H1 (cell line): ENCODE data around the gene YAP1. TPM values are rescaled to one million over a fixed set of nuclear protein-coding genes. Genes with fewer than 3 reads are reported as not detected.

Source experiments
- HDAC2 ChIP-seq, 2 experiments: fragments of 300-600 bp in 1 of 2; sonication (generic) in 1 of 2; IDR thresholded peaks; 2 replicates each; pipeline ENCODE4 v1.6.1; 2011 to 2012; ENCODE audit warnings: low read depth in 2 of 2, low read length in 2 of 2, mild to moderate bottlenecking in 2 of 2, moderate library complexity in 2 of 2, borderline replicate concordance in 1 of 2, inconsistent platforms in 1 of 2
- JUN ChIP-seq: IDR thresholded peaks from 2 replicates; pipeline ENCODE4 v1.6.1; 2011; ENCODE audit warnings: low read depth, mild to moderate bottlenecking, improper control_type of control experiment, low read length
- JUND ChIP-seq: IDR thresholded peaks from 2 replicates; pipeline ENCODE4 v1.6.1; 2011; ENCODE audit warnings: mild to moderate bottlenecking, improper control_type of control experiment, low read length
- PHF8 ChIP-seq: fragments of 200-600 bp; sonication (generic); conservative IDR thresholded peaks from 2 replicates; pipeline ENCODE4 v1.7.1; 2012; ENCODE audit warnings: low read depth, mild to moderate bottlenecking, inconsistent platforms, low read length, moderate library complexity
- SP4 ChIP-seq: IDR thresholded peaks from 2 replicates; pipeline ENCODE4 v1.6.1; 2012; ENCODE audit warnings: low read length, inconsistent platforms
- TAF1 ChIP-seq: IDR thresholded peaks from 2 replicates; pipeline ENCODE4 v1.6.1; 2011; ENCODE audit warnings: mild to moderate bottlenecking, low read depth, low read length
- polyA plus RNA-seq, 7 experiments: library from polyadenylated mRNA; depleted of rRNA in 3 of 7; stranded (reverse) in 5 of 7; unstranded in 2 of 7; fragments of >200 nt in 5 of 7; fragments of 200-250 nt in 2 of 7; gene quantifications; 1 replicate in 5 of 7; 2 replicates in 1 of 7; 4 replicates in 1 of 7; pipeline versions ENCODE4 v1.2.1 to v1.2.3, GENCODE V29; 2011 to 2013; ENCODE audit warnings: missing spikeins in 2 of 7, mixed read lengths in 2 of 7
- total RNA-seq: library from RNA; stranded (reverse); fragmentation: NEBNext Ultra II Directional; extraction: Animal tissue kit (Norgen Biotek cat#: 25700); gene quantifications from 2 replicates; pipeline ENCODE4 v1.2.1, GENCODE V29; 2021

The YAP1 gene
- total and polyA plus RNA-seq, 2 of the 8 experiments (the other 6 are each of a cell fraction or from before 2014, with no cell fraction given): 62.0 to 108 TPM

GRCh38 chr11:102111787-102112508 is 1.7 kb downstream of the YAP1 start (continued):
- TF ChIP-seq JUND (no peak), JUN (no peak), HDAC2 (IDR thresholded peaks at IDR 0.05; ENCODE audit: borderline replicate concordance in 1 of 2, low read depth in 2 of 2, low read length in 2 of 2) (0 out of 4 replicates have a peak, but pooled peaks of 1 of the 2 experiments have one; percentile 24), SP4 (no peak), PHF8 (peak; percentile 15; the same call in 1 of the 2 replicates), TAF1 (peak; percentile 3; the same call in 1 of the 2 replicates)
- TF ChIP-seq, all 59 proteins: peak for 8
